IMR-90 (cell line): Measurements from ENCODE around the gene PCGF5. TPM values are rescaled to one million over a fixed set of nuclear protein-coding genes. Genes with fewer than 3 reads are reported as not detected.

ENCODE experiments used
- ATAC-seq: fragments of 200-7000 bp; cut with Tn5 transposase; 2 replicates; pipeline ENCODE4 v1.9.1; 2020; ENCODE audit warnings: low read depth, mild to moderate bottlenecking, moderate library complexity
- BruUV-seq: library from RNA; stranded (reverse); fragments of 400-500 nt; replicated peaks from 2 replicates; lab custom pipeline; 2021; lab: Mats Ljungman, UMichigan
- CTCF ChIA-PET: fragments of 300-600 bp; formaldehyde crosslinking; extraction: SDS; loops from one replicate; lab custom pipeline; 2021; ENCODE audit warnings: antibody characterized with exemption; lab: Yijun Ruan, JAX
- POLR2A ChIA-PET: fragments of 300-600 bp; sonication (Branson Sonifier 250); formaldehyde crosslinking; loops from one replicate; lab custom pipeline; 2022; ENCODE audit warnings: antibody characterized with exemption; ENCODE audit not compliant: unreplicated experiment; lab: Charles Lee
- DNase-seq: peaks from one replicate; pipeline ENCODE4 v3.0.0; 2013
- H2AFZ ChIP-seq: replicated peaks from 2 replicates; pipeline ENCODE3; 2013; ENCODE audit warnings: low read length, mild to moderate bottlenecking; ENCODE audit not compliant: poor library complexity
- H2AK5ac ChIP-seq: 2 replicates; pipeline ENCODE4 v1.6.1; 2013; ENCODE audit warnings: low read depth, low read length, inconsistent platforms
- H2AK9ac ChIP-seq: replicated peaks from 2 replicates; pipeline ENCODE3; 2013; ENCODE audit warnings: mild to moderate bottlenecking, low read depth, low read length, moderate library complexity; ENCODE audit not compliant: poor library complexity
- H2BK120ac ChIP-seq: 2 replicates; pipeline ENCODE4 v1.6.1; 2013; ENCODE audit warnings: low read depth, low read length, inconsistent platforms
- H2BK15ac ChIP-seq: 3 replicates; pipeline ENCODE4 v1.6.1; 2013; ENCODE audit warnings: low read depth, low read length, inconsistent platforms
- H2BK20ac ChIP-seq: 2 replicates; pipeline ENCODE4 v1.6.1; 2013; ENCODE audit warnings: low read depth, mild to moderate bottlenecking, inconsistent platforms, low read length, moderate library complexity
- H2BK5ac ChIP-seq: 2 replicates; pipeline ENCODE4 v1.6.1; 2013; ENCODE audit warnings: mild to moderate bottlenecking, low read depth, low read length, inconsistent platforms; ENCODE audit not compliant: poor library complexity, severe bottlenecking
- H3K14ac ChIP-seq: replicated peaks from 2 replicates; pipeline ENCODE4 v1.6.1; 2013; ENCODE audit warnings: low read depth, low read length, inconsistent platforms
- H3K18ac ChIP-seq: 2 replicates; pipeline ENCODE4 v1.6.1; 2013; ENCODE audit warnings: low read depth, low read length, control low read depth
- H3K23ac ChIP-seq: 2 replicates; pipeline ENCODE4 v1.6.1; 2013; ENCODE audit warnings: low read depth, low read length, inconsistent platforms
- H3K27ac ChIP-seq: 2 replicates; pipeline ENCODE4 v1.5.1; 2013; ENCODE audit warnings: mild to moderate bottlenecking, control low read depth, low read length; ENCODE audit not compliant: insufficient read depth
- H3K27me3 ChIP-seq: 2 replicates; pipeline ENCODE4 v1.6.1; 2013; ENCODE audit warnings: low read length; ENCODE audit not compliant: control insufficient read depth, insufficient read depth
- H3K36me3 ChIP-seq: 2 replicates; pipeline ENCODE4 v1.6.1; 2013; ENCODE audit warnings: low read length, mixed read lengths; ENCODE audit not compliant: control insufficient read depth, insufficient read depth
- H3K4ac ChIP-seq: 2 replicates; pipeline ENCODE4 v1.6.1; 2013; ENCODE audit warnings: low read depth, low read length, inconsistent platforms
- H3K4me1 ChIP-seq: 2 replicates; pipeline ENCODE4 v1.6.1; 2013; ENCODE audit warnings: low read length, mixed read lengths; ENCODE audit not compliant: control insufficient read depth, insufficient read depth
- H3K4me2 ChIP-seq: 2 replicates; pipeline ENCODE4 v1.6.1; 2013; ENCODE audit warnings: low read depth, mild to moderate bottlenecking, control low read depth, low read length, moderate library complexity
- H3K4me3 ChIP-seq: 2 replicates; pipeline ENCODE4 v1.5.1; 2013; ENCODE audit warnings: low read depth, mild to moderate bottlenecking, control low read depth, low read length, moderate library complexity; ENCODE audit not compliant: insufficient read depth
- H3K56ac ChIP-seq: 2 replicates; pipeline ENCODE4 v1.6.1; 2013; ENCODE audit warnings: low read length, inconsistent platforms; ENCODE audit not compliant: insufficient read depth; ENCODE audit errors: extremely low read depth
- H3K79me1 ChIP-seq, 2 experiments: 2 replicates each; pipeline ENCODE4 v1.6.1; 2013; ENCODE audit warnings: low read length in 2 of 2, inconsistent platforms in 1 of 2, low read depth in 1 of 2
- H3K9ac ChIP-seq: 2 replicates; pipeline ENCODE4 v1.6.1; 2013; ENCODE audit warnings: low read depth, low read length, control low read depth
- H3K9me1 ChIP-seq: 2 replicates; pipeline ENCODE4 v1.6.1; 2013; ENCODE audit warnings: low read length, inconsistent platforms; ENCODE audit not compliant: insufficient read depth
- H3K9me3 ChIP-seq: 2 replicates; pipeline ENCODE4 v1.6.1; 2013; ENCODE audit warnings: low read length; ENCODE audit not compliant: control insufficient read depth, insufficient read depth
- H4K20me1 ChIP-seq: 2 replicates; pipeline ENCODE4 v1.6.1; 2013; ENCODE audit warnings: low read length, inconsistent platforms; ENCODE audit not compliant: insufficient read depth
- H4K5ac ChIP-seq: 2 replicates; pipeline ENCODE4 v1.6.1; 2013; ENCODE audit warnings: mild to moderate bottlenecking, low read depth, low read length, control low read depth
- H4K8ac ChIP-seq, 2 experiments: 2 replicates each; pipeline ENCODE4 v1.6.1; 2013; ENCODE audit warnings: low read depth in 2 of 2, low read length in 2 of 2, control low read depth in 1 of 2, inconsistent platforms in 1 of 2
- H4K91ac ChIP-seq: 2 replicates; pipeline ENCODE4 v1.6.1; 2013; ENCODE audit warnings: low read depth, low read length, inconsistent platforms; ENCODE audit not compliant: insufficient read depth
- BHLHE40 ChIP-seq: fragments of 150-350 bp; IDR thresholded peaks from 2 replicates; pipeline ENCODE4 v1.6.1; 2016; ENCODE audit warnings: mild to moderate bottlenecking, low read depth, low read length
- CEBPB ChIP-seq: IDR thresholded peaks from 2 replicates; pipeline ENCODE4 v1.6.1; 2012; ENCODE audit warnings: low read depth, low read length, improper control_type of control experiment
- CHD1 ChIP-seq: IDR thresholded peaks from 2 replicates; pipeline ENCODE4 v1.6.1; 2012; ENCODE audit warnings: low read depth, low read length, improper control_type of control experiment
- FOS ChIP-seq: fragments of 150-350 bp; IDR thresholded peaks from 2 replicates; pipeline ENCODE4 v1.6.1; 2016; ENCODE audit warnings: low read depth, low read length
- MAFK ChIP-seq: IDR thresholded peaks from 2 replicates; pipeline ENCODE4 v1.6.1; 2012; ENCODE audit warnings: low read depth, low read length, improper control_type of control experiment
- MAZ ChIP-seq: IDR thresholded peaks from 2 replicates; pipeline ENCODE4 v1.6.1; 2012; ENCODE audit warnings: low read depth, mild to moderate bottlenecking, low read length, improper control_type of control experiment, moderate library complexity, borderline replicate concordance
- MXI1 ChIP-seq: IDR thresholded peaks from 2 replicates; pipeline ENCODE4 v1.6.1; 2012; ENCODE audit warnings: low read depth, mild to moderate bottlenecking, low read length, moderate library complexity, borderline replicate concordance
- NFE2L2 ChIP-seq: fragments of 150-350 bp; IDR thresholded peaks from 2 replicates; pipeline ENCODE4 v1.6.1; 2016; ENCODE audit warnings: low read depth, mild to moderate bottlenecking, low read length
- POLR2A ChIP-seq: IDR thresholded peaks from 2 replicates; pipeline ENCODE4 v1.6.1; 2012; ENCODE audit warnings: mild to moderate bottlenecking, low read depth, low read length
- RAD21 ChIP-seq: IDR thresholded peaks from 2 replicates; pipeline ENCODE4 v1.6.1; 2012; ENCODE audit warnings: low read length, improper control_type of control experiment
- RCOR1 ChIP-seq: IDR thresholded peaks from 2 replicates; pipeline ENCODE4 v1.6.1; 2012; ENCODE audit warnings: mild to moderate bottlenecking, low read length, improper control_type of control experiment; ENCODE audit not compliant: insufficient replicate concordance
- RFX5 ChIP-seq: IDR thresholded peaks from 2 replicates; pipeline ENCODE4 v1.8.0; 2012; ENCODE audit warnings: low read depth, mild to moderate bottlenecking, low read length, moderate library complexity
- SMC3 ChIP-seq: fragments of 150-350 bp; IDR thresholded peaks from 2 replicates; pipeline ENCODE4 v1.6.1; 2016; ENCODE audit warnings: low read depth, mild to moderate bottlenecking, antibody characterized with exemption, low read length, moderate library complexity
- USF2 ChIP-seq: fragments of 150-350 bp; IDR thresholded peaks from 2 replicates; pipeline ENCODE4 v1.6.1; 2017; ENCODE audit warnings: mild to moderate bottlenecking, antibody characterized with exemption, low read length, low read depth
- WGBS, 2 experiments: methylation state at CpG; one replicate each; pipeline versions ENCODE4 v1.1.5 to v1.1.7; 2013; ENCODE audit warnings: missing lambda C conversion rate in 2 of 2; ENCODE audit not compliant: insufficient read length in 1 of 2; ENCODE audit errors: extremely low coverage in 2 of 2; 5-methylcytosine and 5-hydroxymethylcytosine counted together
- dilution Hi-C: fragments of 300-500 bp; cut with HindIII; formaldehyde crosslinking; loops from one replicate; pipeline ENCODE4 v1.14.3; 2018; ENCODE audit warnings: low sequenced_read_pairs; ENCODE audit not compliant: unreplicated experiment
- in situ Hi-C: fragments of 300-500 bp; cut with MboI; formaldehyde crosslinking; loops from 3 replicates; pipeline ENCODE4 v1.14.3; 2019; ENCODE audit warnings: low sequenced_read_pairs, inconsistent platforms, mixed read lengths
- intact Hi-C: fragments of 100-400 bp; cut with micrococcal nuclease; formaldehyde crosslinking; loops from 2 replicates; pipeline ENCODE4 v1.10.0; 2022
- polyA plus RNA-seq, 3 experiments: library from polyadenylated mRNA; depleted of rRNA; stranded (reverse); fragments of >200 nt; gene quantifications; 2 replicates each; pipeline ENCODE4 v1.2.3, GENCODE V29; 2012; ENCODE audit warnings: low replicate concordance in 1 of 3
- total RNA-seq: library from RNA; depleted of rRNA; stranded (reverse); fragments of >200 nt; gene quantifications from 2 replicates; pipeline ENCODE4 v1.2.3, GENCODE V29; 2012
- TF ChIP-seq, protein P1 (sequence below): fragments of 150-350 bp; IDR thresholded peaks from 2 replicates; pipeline ENCODE4 v1.6.1; 2016; ENCODE audit warnings: low read depth, mild to moderate bottlenecking, low read length, moderate library complexity, borderline replicate concordance

PCGF5 gene
- total and polyA plus RNA-seq, 2 of the 4 experiments (the other 2 are of a cell fraction), result 9.0 to 18.1 TPM

GRCh38 chr10:91194497-91195179, 25.8 kb upstream of the PCGF5 start:
- Histone ChIP-seq H4K91ac (no peak overlapping the region), H3K27ac (no peak overlapping the region), H3K36me3 (no peaks in the 10 kb centered on the region), H3K4me2 (no peak overlapping the region), H2AK5ac (no peak overlapping the region), H2AK9ac (no peak overlapping the region), H3K18ac (no peak overlapping the region), H2BK5ac (no peak overlapping the region), H3K56ac (no peak overlapping the region), H3K27me3 (no peaks in the 10 kb centered on the region), H3K23ac (no peak overlapping the region), H2BK20ac (no peak overlapping the region), H4K8ac (no peak overlapping the region), H3K9ac (no peak overlapping the region), H4K5ac (no peak overlapping the region), H2BK120ac (no peak overlapping the region), H3K4me1 (peaks cover 23% of the 10 kb centered on the region), H3K9me1 (peaks cover 19% of the 10 kb centered on the region), H3K4ac (no peak overlapping the region), H3K9me3 (no peaks in the 10 kb centered on the region), H4K20me1 (peaks cover 6% of the 10 kb centered on the region; the same call in 1 of the 2 replicates), H2AFZ (no peak overlapping the region), H3K14ac (no peak overlapping the region), H3K79me1 (peaks cover 46 to 75% of the 10 kb centered on the region in 2 experiments), H2BK15ac (no peak overlapping the region), H3K4me3 (no peak overlapping the region)
- DNase-seq (peak; percentile 81), ATAC-seq (peak; percentile 58)
- WGBS, 2 experiments, result 100% methylated on average over 1 of the region's 2 CpGs; no CpG with 5 or more reads in 1 of the 2 experiments
- intact Hi-C loops, result no loop called here
- dilution Hi-C loops, result no loop called here
- ChIA-PET POLR2A (no interaction called here), CTCF (interaction anchor here (0.6 to 0.8 kb wide), 2 partner anchors 56 to 1422 kb away, joined by 3 to 5 read pairs; no protein-coding TSS in a partner anchor)
- in situ Hi-C loops, result no loop called here
- no TSS peak for BruUV-seq
- TF ChIP-seq, protein P1, sequence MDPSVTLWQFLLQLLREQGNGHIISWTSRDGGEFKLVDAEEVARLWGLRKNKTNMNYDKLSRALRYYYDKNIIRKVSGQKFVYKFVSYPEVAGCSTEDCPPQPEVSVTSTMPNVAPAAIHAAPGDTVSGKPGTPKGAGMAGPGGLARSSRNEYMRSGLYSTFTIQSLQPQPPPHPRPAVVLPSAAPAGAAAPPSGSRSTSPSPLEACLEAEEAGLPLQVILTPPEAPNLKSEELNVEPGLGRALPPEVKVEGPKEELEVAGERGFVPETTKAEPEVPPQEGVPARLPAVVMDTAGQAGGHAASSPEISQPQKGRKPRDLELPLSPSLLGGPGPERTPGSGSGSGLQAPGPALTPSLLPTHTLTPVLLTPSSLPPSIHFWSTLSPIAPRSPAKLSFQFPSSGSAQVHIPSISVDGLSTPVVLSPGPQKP, result no peak
- TF ChIP-seq POLR2A (no peak), CHD1 (no peak), FOS (peak; percentile 70), RFX5 (no peak), MAZ (peak; percentile 48), MXI1 (no peak), NFE2L2 (no peak), SMC3 (no peak), MAFK (peak; percentile 23; the same call in 1 of the 2 replicates), USF2 (no peak), RAD21 (no peak), RCOR1 (no peak), BHLHE40 (no peak), CEBPB (no peak)
